OCI-LY7 (cell line): ENCODE measurements around the gene ANLN. TPM values are rescaled to one million over a fixed set of nuclear protein-coding genes. Genes with fewer than 3 reads are reported as not detected.

Experiments used
- BruUV-seq: library from RNA; stranded (reverse); fragments of 400-500 nt; replicated peaks from 2 replicates; lab custom pipeline; 2021; lab: Mats Ljungman, UMichigan
- CTCF ChIA-PET: fragments of 300-600 bp; sonication (Branson Sonifier 250); formaldehyde crosslinking; loops from one replicate; lab custom pipeline; 2022; ENCODE audit warnings: antibody characterized with exemption; ENCODE audit not compliant: unreplicated experiment; lab: Charles Lee
- POLR2A ChIA-PET: fragments of 300-600 bp; sonication (Branson Sonifier 250); formaldehyde crosslinking; loops from one replicate; lab custom pipeline; 2022; ENCODE audit warnings: antibody characterized with exemption; lab: Charles Lee
- DNase-seq: peaks from one replicate; pipeline ENCODE4 v3.0.0-alpha.2; 2015; ENCODE audit warnings: low spot score
- H2AFZ ChIP-seq: fragments of 200-600 bp; sonication (generic), shearing (Covaris generic); 2 replicates; pipeline ENCODE4 v1.6.1; 2014; ENCODE audit warnings: mild to moderate bottlenecking, antibody characterized with exemption, low read length, moderate library complexity
- H3K27ac ChIP-seq: fragments of 200-600 bp; sonication (generic); 2 replicates; pipeline ENCODE4 v1.5.1; 2014; ENCODE audit warnings: mixed run types, low read depth, mild to moderate bottlenecking, moderate library complexity, low read length, inconsistent platforms; ENCODE audit not compliant: poor library complexity, severe bottlenecking
- H3K36me3 ChIP-seq: fragments of 200-600 bp; sonication (generic); 2 replicates; pipeline ENCODE4 v1.6.1; 2014; ENCODE audit warnings: mild to moderate bottlenecking, antibody characterized with exemption, low read length, moderate library complexity, mixed read lengths; ENCODE audit not compliant: insufficient read depth
- H3K4me1 ChIP-seq: fragments of 200-600 bp; sonication (generic); 2 replicates; pipeline ENCODE4 v1.5.1; 2014; ENCODE audit warnings: mild to moderate bottlenecking, low read length; ENCODE audit not compliant: insufficient read depth, poor library complexity, severe bottlenecking
- H3K4me2 ChIP-seq: fragments of 200-600 bp; sonication (generic); 2 replicates; pipeline ENCODE4 v1.6.1; 2014; ENCODE audit warnings: mild to moderate bottlenecking, low read length
- H3K4me3 ChIP-seq: fragments of 200-600 bp; sonication (generic); 2 replicates; pipeline ENCODE4 v1.5.1; 2014; ENCODE audit warnings: mild to moderate bottlenecking, low read depth, low read length; ENCODE audit not compliant: poor library complexity, severe bottlenecking
- H3K79me2 ChIP-seq: fragments of 200-600 bp; sonication (generic); 2 replicates; pipeline ENCODE4 v1.6.1; 2016; ENCODE audit warnings: low read depth, mild to moderate bottlenecking, low read length, moderate library complexity, mixed read lengths; ENCODE audit not compliant: insufficient read depth
- H3K9me2 ChIP-seq: fragments of 200-600 bp; sonication (generic); 2 replicates; pipeline ENCODE4 v1.6.1; 2016; ENCODE audit warnings: mild to moderate bottlenecking, low read length, mixed read lengths; ENCODE audit not compliant: insufficient read depth
- H3K9me3 ChIP-seq: fragments of 200-600 bp; sonication (generic); 2 replicates; pipeline ENCODE4 v1.6.1; 2014; ENCODE audit warnings: mild to moderate bottlenecking, mixed run types, low read length, mixed read lengths
- H4K20me1 ChIP-seq: fragments of 200-600 bp; sonication (generic); 2 replicates; pipeline ENCODE4 v1.6.1; 2014; ENCODE audit warnings: mild to moderate bottlenecking, antibody characterized with exemption, low read length, moderate library complexity, mixed read lengths; ENCODE audit not compliant: insufficient read depth
- EZH2phosphoT487 ChIP-seq: fragments of 200-600 bp; sonication (generic); IDR thresholded peaks from 2 replicates; pipeline ENCODE4 v1.6.1; 2018; ENCODE audit warnings: low read depth, borderline replicate concordance, mild to moderate bottlenecking, mixed run types, antibody characterized with exemption, low read length, moderate library complexity, mixed read lengths
- intact Hi-C: fragments of 100-400 bp; cut with micrococcal nuclease; formaldehyde crosslinking; loops from one replicate; pipeline ENCODE4 v1.10.0; 2022; ENCODE audit not compliant: unreplicated experiment
- total RNA-seq, 2 experiments: library from RNA; depleted of rRNA in 1 of 2; stranded (reverse); fragments of >200 nt in 1 of 2; shearing (Covaris generic) in 1 of 2; gene quantifications; 2 replicates each; pipeline ENCODE4 v1.2.3, GENCODE V29; 2014 to 2022
- TF ChIP-seq, protein P1 (sequence below): fragments of 200-600 bp; sonication (generic); conservative IDR thresholded peaks from 2 replicates; pipeline ENCODE4 v1.5.1; 2014; ENCODE audit warnings: mild to moderate bottlenecking, antibody characterized with exemption, low read length, moderate library complexity, mixed read lengths

The ANLN gene
- total RNA-seq, 2 experiments from 2014 or later = 56.5 to 71.0 TPM

DNA sequence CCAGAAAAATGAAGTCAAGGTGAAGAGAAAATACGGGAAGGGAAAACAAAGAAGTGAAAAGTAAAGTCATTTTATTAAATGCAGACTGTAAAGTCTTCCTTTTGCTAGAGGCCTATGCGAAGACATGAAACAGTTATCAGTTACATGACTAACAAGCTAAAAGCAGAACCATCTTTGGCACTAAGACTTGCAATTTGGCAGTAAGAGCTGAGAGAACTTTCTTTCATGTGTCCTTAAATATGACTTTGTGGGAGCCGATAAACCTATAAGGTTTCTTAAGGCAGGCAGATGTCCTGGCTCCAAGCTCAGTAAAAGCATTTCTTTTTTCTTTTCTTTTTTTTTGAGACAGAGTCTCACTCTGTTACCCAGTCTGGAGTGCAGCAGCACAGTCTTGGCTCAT, 10.4 kb downstream of the ANLN start:
- peaks cover 35% of the 10 kb centered on the region for H3K79me2 ChIP-seq
- TF ChIP-seq, protein P1, sequence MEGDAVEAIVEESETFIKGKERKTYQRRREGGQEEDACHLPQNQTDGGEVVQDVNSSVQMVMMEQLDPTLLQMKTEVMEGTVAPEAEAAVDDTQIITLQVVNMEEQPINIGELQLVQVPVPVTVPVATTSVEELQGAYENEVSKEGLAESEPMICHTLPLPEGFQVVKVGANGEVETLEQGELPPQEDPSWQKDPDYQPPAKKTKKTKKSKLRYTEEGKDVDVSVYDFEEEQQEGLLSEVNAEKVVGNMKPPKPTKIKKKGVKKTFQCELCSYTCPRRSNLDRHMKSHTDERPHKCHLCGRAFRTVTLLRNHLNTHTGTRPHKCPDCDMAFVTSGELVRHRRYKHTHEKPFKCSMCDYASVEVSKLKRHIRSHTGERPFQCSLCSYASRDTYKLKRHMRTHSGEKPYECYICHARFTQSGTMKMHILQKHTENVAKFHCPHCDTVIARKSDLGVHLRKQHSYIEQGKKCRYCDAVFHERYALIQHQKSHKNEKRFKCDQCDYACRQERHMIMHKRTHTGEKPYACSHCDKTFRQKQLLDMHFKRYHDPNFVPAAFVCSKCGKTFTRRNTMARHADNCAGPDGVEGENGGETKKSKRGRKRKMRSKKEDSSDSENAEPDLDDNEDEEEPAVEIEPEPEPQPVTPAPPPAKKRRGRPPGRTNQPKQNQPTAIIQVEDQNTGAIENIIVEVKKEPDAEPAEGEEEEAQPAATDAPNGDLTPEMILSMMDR = no peak
- TF ChIP-seq EZH2phosphoT487 = no peak
- peaks cover 10% of the 10 kb centered on the region; the same call in 1 of the 2 replicates for H3K9me3 ChIP-seq
- no peak overlapping the region for H3K4me2 ChIP-seq
- intact Hi-C loops = no loop called here
- DNase-seq = no peak
- H3K9me2 ChIP-seq = no peaks in the 10 kb centered on the region
- no peak overlapping the region for H3K27ac ChIP-seq
- H2AFZ ChIP-seq = no peak overlapping the region
- no peaks in the 10 kb centered on the region for H3K4me1 ChIP-seq
- ChIA-PET POLR2A (interaction anchor here (0.6 to 1.2 kb wide), 7 partner anchors 8 to 1165 kb away, joined by 3 to 6 read pairs (median 3); no protein-coding TSS in a partner anchor), CTCF (interaction anchor here (1.2 kb wide), 1 partner anchor 33 kb away, joined by 4 read pairs; a partner anchor contains a TSS)
- H4K20me1 ChIP-seq = no peaks in the 10 kb centered on the region
- H3K4me3 ChIP-seq = no peak overlapping the region
- no TSS peak for BruUV-seq
- peaks cover 98% of the 10 kb centered on the region for H3K36me3 ChIP-seq

- no TSS peak for BruUV-seq
- Histone ChIP-seq H3K9me2 (no peaks in the 10 kb centered on the region), H3K9me3 (peaks cover 4% of the 10 kb centered on the region; the same call in 1 of the 2 replicates), H3K4me2 (no peak overlapping the region), H3K4me3 (no peak overlapping the region), H3K4me1 (no peaks in the 10 kb centered on the region), H3K79me2 (peaks cover 33% of the 10 kb centered on the region), H4K20me1 (no peaks in the 10 kb centered on the region), H3K27ac (no peak overlapping the region), H3K36me3 (peaks cover 98% of the 10 kb centered on the region), H2AFZ (no peak overlapping the region)
- ChIA-PET POLR2A (interaction anchor here (0.5 to 1.2 kb wide), 8 partner anchors 8 to 1166 kb away, joined by 3 to 7 read pairs (median 3); no protein-coding TSS in a partner anchor), CTCF (interaction anchor here (1.2 kb wide), 1 partner anchor 34 kb away, joined by 4 read pairs; a partner anchor contains a TSS)
- intact Hi-C loops = no loop called here
- TF ChIP-seq, protein P1 = no peak
- no peak for TF ChIP-seq EZH2phosphoT487
- no peak for DNase-seq
Observed at GRCh38 chr7:36400606-36401005, 10.9 kb downstream of the ANLN start.

DNA sequence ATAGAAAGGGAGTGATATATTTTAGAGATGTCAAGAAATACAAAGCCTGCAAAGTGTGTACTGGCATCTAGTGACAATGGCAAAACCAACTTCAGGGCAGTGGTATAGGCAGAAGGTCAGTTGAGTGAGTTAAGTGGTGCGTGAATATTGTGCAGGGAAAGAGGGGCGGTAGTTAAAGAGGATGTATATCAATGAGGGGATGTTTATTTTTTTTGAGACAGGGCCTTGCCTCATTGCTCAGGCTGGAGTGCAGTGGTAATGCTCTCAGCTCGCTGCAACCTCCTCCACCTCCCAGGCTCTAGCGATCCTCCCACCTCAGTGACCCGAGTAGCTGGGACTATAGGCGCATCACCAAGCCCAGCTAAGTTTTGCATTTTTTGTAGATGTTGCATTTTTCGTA, 13.8 kb downstream of the ANLN start:
- Histone ChIP-seq H3K4me2 (no peak overlapping the region), H4K20me1 (0 out of 2 replicates have a peak, but pooled peaks cover 6% of the 10 kb centered on the region), H3K27ac (no peak overlapping the region), H3K36me3 (peaks cover 98% of the 10 kb centered on the region), H3K79me2 (peaks cover 34% of the 10 kb centered on the region; the same call in 1 of the 2 replicates), H3K4me1 (no peaks in the 10 kb centered on the region), H2AFZ (no peak overlapping the region), H3K4me3 (no peak overlapping the region), H3K9me3 (no peaks in the 10 kb centered on the region), H3K9me2 (no peaks in the 10 kb centered on the region)
- BruUV-seq = no TSS peak
- TF ChIP-seq, protein P1 = no peak
- TF ChIP-seq EZH2phosphoT487 = no peak
- CTCF ChIA-PET = interaction anchor here (0.5 kb wide), 1 partner anchor 9 kb away, joined by 3 read pairs; no protein-coding TSS in a partner anchor
- POLR2A ChIA-PET = no interaction called here
- intact Hi-C loops = no loop called here
- DNase-seq = no peak
